ENCODE results near the gene NECAP2.

- no peak for TF ChIP-seq CTCF (IDR thresholded peaks at IDR 0.05 in 8 of 11, conservative IDR thresholded peaks at IDR 0.05 in 3 of 11)
- TF ChIP-seq POLR2AphosphoS5 (IDR thresholded peaks at IDR 0.05) = no peak
Observed at GRCh38 chr1:16438924-16439323, 1.6 kb upstream of the NECAP2 start.
